Hematopoietic multipotent progenitor cell (in vitro differentiated cells): ENCODE measurements around the gene RPP30. TPM values are rescaled to one million over a fixed set of nuclear protein-coding genes. Genes with fewer than 3 reads are reported as not detected.
A peak's percentile ranks its signal among the peaks of the same experiment; 100 is the strongest.
"Not testable (repeated sequence)": the region's sequence is repeated elsewhere in the genome, so short reads cannot be mapped to it uniquely, and the experiment has no call there.

Experiments
- DNase-seq, 3 donors: peaks; one replicate each; pipeline ENCODE4 v3.0.0-alpha.2; 2011 to 2015; ENCODE audit warnings: low read depth in 2 of 3, low spot score in 2 of 3
- total RNA-seq: library from RNA; depleted of rRNA; stranded (reverse); fragments of >200 nt; gene quantifications from one replicate; pipeline ENCODE4 v1.2.3, GENCODE V29; 2012

Gene RPP30
- total RNA-seq, 1 donor, result 16.4 TPM

GRCh38 chr10:90866050-90866598, 5.7 kb upstream of the RPP30 start:
- no peak for DNase-seq

GRCh38 chr10:90871279-90871765, 452 bp upstream of the RPP30 start:
- DNase-seq, result peak in 2 of 3 donors; percentile 53 to 70

- DNase-seq, result no peak
Measured at GRCh38 chr10:90872648-90873020, 860 bp downstream of the RPP30 start.

- DNase-seq, result no peak
Measured at GRCh38 chr10:90879062-90879461, 7.3 kb downstream of the RPP30 start.

- DNase-seq, result peak in 2 of 3 donors; percentile 38 to 69
Measured at GRCh38 chr10:90880059-90880719, 8.4 kb downstream of the RPP30 start.

- no peak for DNase-seq
Measured at GRCh38 chr10:90884431-90884830, 12.7 kb downstream of the RPP30 start.

- no peak for DNase-seq
Measured at GRCh38 chr10:90885176-90885575, 13.4 kb downstream of the RPP30 start.

GRCh38 chr10:90887555-90887954, 15.8 kb downstream of the RPP30 start:
- no peak for DNase-seq

- no peak for DNase-seq
Measured at GRCh38 chr10:90888387-90888786, 16.6 kb downstream of the RPP30 start.

- no peak for DNase-seq
Measured at GRCh38 chr10:90889636-90890035, 17.9 kb downstream of the RPP30 start.

- DNase-seq, result no peak
Measured at GRCh38 chr10:90890347-90890746, 18.6 kb downstream of the RPP30 start.

- DNase-seq, result no peak
Measured at GRCh38 chr10:90893190-90893589, 21.4 kb downstream of the RPP30 start.

- DNase-seq, result not testable (repeated sequence)
Measured at GRCh38 chr10:90896916-90897315, 25.1 kb downstream of the RPP30 start.

GRCh38 chr10:90905925-90906324, 34.2 kb downstream of the RPP30 start:
- no peak for DNase-seq

- DNase-seq, result no peak
Measured at GRCh38 chr10:90906596-90906995, 34.8 kb downstream of the RPP30 start.

GRCh38 chr10:90911133-90912051, 39.6 kb downstream of the RPP30 start:
- peak; percentile 17 to 80 (median 62) for DNase-seq

GRCh38 chr10:90912174-90912573, 40.4 kb downstream of the RPP30 start:
- no peak for DNase-seq

- no peak for DNase-seq
Measured at GRCh38 chr10:90912854-90913479, 41.2 kb downstream of the RPP30 start.

GRCh38 chr10:90913774-90914420, 42.1 kb downstream of the RPP30 start:
- no peak for DNase-seq

- no peak for DNase-seq
Measured at GRCh38 chr10:90914992-90915765, 43.4 kb downstream of the RPP30 start.
